Lower lobe of right lung (tissue), 2 donors: ENCODE results near the gene C14orf180. TPM values are rescaled to one million over a fixed set of nuclear protein-coding genes. Genes with fewer than 3 reads are reported as not detected.

Experiments used
- ATAC-seq, 2 donors: fragments of 200-7000 bp; cut with Tn5 transposase; one replicate each; pipeline ENCODE4 v1.9.1; 2020 to 2022; ENCODE audit warnings: mild to moderate bottlenecking in 2 of 2, moderate library complexity in 2 of 2
- DNase-seq: peaks from one replicate; pipeline ENCODE4 v3.0.0-alpha.2; 2020
- H3K27ac ChIP-seq: fragments of 200-600 bp; one replicate; pipeline ENCODE4 v1.8.0; 2022
- H3K27me3 ChIP-seq: fragments of 200-600 bp; one replicate; pipeline ENCODE4 v1.8.0; 2022; ENCODE audit warnings: low read depth
- H3K36me3 ChIP-seq: fragments of 200-600 bp; one replicate; pipeline ENCODE4 v1.8.0; 2022; ENCODE audit warnings: mild to moderate bottlenecking
- H3K4me1 ChIP-seq: fragments of 200-600 bp; one replicate; pipeline ENCODE4 v1.8.0; 2022
- H3K4me3 ChIP-seq: fragments of 200-600 bp; one replicate; pipeline ENCODE4 v1.8.0; 2022; ENCODE audit warnings: mild to moderate bottlenecking
- H3K9me3 ChIP-seq: fragments of 200-600 bp; one replicate; pipeline ENCODE4 v1.8.0; 2022
- intact Hi-C: fragments of 100-400 bp; cut with DNase I; formaldehyde crosslinking; loops from one replicate; pipeline ENCODE4 v1.11.0; 2022
- total RNA-seq: library from RNA; stranded (reverse); fragmentation: NEBNext Ultra II Directional; extraction: Animal tissue kit (Norgen Biotek cat#: 25700); gene quantifications from one replicate; pipeline ENCODE4 v1.2.1, GENCODE V29; 2021
- TF ChIP-seq, protein P1 (sequence below): fragments of 200-600 bp; IDR thresholded peaks from one replicate; pipeline ENCODE4 v1.8.0; 2022; ENCODE audit warnings: antibody characterized with exemption, mild to moderate bottlenecking
- donor health status: DM: no; HTN: yes; CAD: no; lungs with severe emphysema.

The C14orf180 gene
- total RNA-seq, 1 donor from 2014 or later: 0.18 TPM

DNA sequence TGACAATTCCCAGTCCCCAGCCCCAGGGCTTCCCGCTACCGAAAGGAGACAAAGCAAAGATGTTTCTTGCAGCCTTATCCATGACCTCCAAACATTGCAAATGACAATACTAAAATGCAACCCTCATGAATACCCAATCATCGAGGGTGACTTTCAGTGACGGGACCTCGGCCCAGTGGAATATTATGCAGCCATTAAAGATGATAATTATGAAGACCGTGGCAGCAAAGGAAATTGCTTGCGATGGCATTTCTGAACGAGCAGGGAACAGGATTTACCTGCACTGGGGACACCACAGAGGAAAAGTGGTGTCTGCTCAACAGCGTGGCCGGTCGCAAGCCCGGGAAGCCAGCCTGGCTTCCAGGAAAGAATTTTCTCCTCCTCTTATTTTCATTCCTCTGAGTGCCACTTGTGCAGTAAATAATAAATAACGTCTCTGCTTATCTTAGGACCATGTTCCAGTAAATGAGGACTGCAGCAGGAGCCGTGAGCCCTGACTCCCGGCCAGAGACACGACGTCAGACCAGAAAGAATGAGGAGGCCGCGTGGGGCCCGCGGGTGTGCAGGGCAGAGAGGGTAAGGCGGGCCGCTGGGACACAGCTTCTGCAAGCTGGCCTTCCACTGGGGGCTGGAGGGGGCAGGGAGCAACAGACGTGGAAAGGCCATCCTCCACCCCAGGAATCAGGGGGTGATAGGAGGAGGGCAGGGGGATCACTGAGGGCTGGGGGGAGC lies 6.6 kb downstream of the C14orf180 start:
- intact Hi-C loops: no loop called here
- TF ChIP-seq, protein P1, sequence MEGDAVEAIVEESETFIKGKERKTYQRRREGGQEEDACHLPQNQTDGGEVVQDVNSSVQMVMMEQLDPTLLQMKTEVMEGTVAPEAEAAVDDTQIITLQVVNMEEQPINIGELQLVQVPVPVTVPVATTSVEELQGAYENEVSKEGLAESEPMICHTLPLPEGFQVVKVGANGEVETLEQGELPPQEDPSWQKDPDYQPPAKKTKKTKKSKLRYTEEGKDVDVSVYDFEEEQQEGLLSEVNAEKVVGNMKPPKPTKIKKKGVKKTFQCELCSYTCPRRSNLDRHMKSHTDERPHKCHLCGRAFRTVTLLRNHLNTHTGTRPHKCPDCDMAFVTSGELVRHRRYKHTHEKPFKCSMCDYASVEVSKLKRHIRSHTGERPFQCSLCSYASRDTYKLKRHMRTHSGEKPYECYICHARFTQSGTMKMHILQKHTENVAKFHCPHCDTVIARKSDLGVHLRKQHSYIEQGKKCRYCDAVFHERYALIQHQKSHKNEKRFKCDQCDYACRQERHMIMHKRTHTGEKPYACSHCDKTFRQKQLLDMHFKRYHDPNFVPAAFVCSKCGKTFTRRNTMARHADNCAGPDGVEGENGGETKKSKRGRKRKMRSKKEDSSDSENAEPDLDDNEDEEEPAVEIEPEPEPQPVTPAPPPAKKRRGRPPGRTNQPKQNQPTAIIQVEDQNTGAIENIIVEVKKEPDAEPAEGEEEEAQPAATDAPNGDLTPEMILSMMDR: no peak
- no peaks in the 10 kb centered on the region for H3K36me3 ChIP-seq
- DNase-seq (no peak), ATAC-seq (peak in 1 of 2 donors; percentile 62)
- H3K4me3 ChIP-seq: no peak overlapping the region
- H3K27me3 ChIP-seq: peaks cover 22% of the 10 kb centered on the region
- H3K27ac ChIP-seq: no peak overlapping the region
- H3K9me3 ChIP-seq: no peaks in the 10 kb centered on the region
- no peaks in the 10 kb centered on the region for H3K4me1 ChIP-seq

GRCh38 chr14:104586832-104587620 lies 7.5 kb downstream of the C14orf180 start:
- DNase-seq: no peak
- intact Hi-C loops: no loop called here
- no peak overlapping the region for H3K27ac ChIP-seq
- H3K4me3 ChIP-seq: no peak overlapping the region
- no peaks in the 10 kb centered on the region for H3K9me3 ChIP-seq
- no peaks in the 10 kb centered on the region for H3K4me1 ChIP-seq
- TF ChIP-seq, protein P1: no peak
- H3K36me3 ChIP-seq: no peaks in the 10 kb centered on the region
- peaks cover 17% of the 10 kb centered on the region for H3K27me3 ChIP-seq
- ATAC-seq: peak in 1 of 2 donors; percentile 37

DNA sequence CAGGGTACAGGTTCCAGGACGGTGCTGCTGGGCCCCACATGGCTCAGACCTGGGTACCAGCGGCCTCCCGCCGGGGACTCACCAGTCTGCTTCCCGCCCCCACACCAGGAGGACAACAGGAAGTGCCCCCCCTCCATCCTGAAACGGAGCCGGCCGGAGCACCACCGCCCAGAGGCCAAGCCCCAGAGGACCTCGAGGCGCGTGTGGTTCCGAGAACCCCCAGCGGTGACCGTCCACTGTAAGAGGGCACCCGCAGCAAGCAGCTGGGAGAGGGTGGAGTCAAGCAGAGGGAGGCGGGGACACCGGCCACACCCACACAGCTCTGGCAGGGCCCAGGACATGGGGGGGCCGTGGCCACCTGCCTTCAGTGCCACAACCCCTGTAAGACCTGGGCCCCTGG lies 8.1 kb downstream of the C14orf180 start:
- Histone ChIP-seq H3K27ac (no peak overlapping the region), H3K9me3 (no peaks in the 10 kb centered on the region), H3K4me3 (no peak overlapping the region), H3K27me3 (peaks cover 11% of the 10 kb centered on the region), H3K36me3 (no peaks in the 10 kb centered on the region), H3K4me1 (no peaks in the 10 kb centered on the region)
- ATAC-seq: no peak
- DNase-seq: no peak
- intact Hi-C loops: no loop called here
- TF ChIP-seq, protein P1: no peak

GRCh38 chr14:104588066-104588857 lies 8.7 kb downstream of the C14orf180 start:
- Histone ChIP-seq H3K27ac (no peak overlapping the region), H3K4me3 (no peak overlapping the region), H3K36me3 (no peaks in the 10 kb centered on the region), H3K9me3 (no peaks in the 10 kb centered on the region), H3K27me3 (peaks cover 11% of the 10 kb centered on the region), H3K4me1 (no peaks in the 10 kb centered on the region)
- TF ChIP-seq, protein P1: no peak
- DNase-seq (no peak), ATAC-seq (no peak)
- intact Hi-C loops: no loop called here
